ENCODE data around the gene KCNJ15. TPM values are rescaled to one million over a fixed set of nuclear protein-coding genes. Genes with fewer than 3 reads are reported as not detected.

Gene KCNJ15
- total RNA-seq, 1 experiment from 2014 or later, result 7.8 TPM

- DNase-seq (ENCODE audit: low read depth), result no peak
Observed at GRCh38 chr21:38325216-38325615, 68.4 kb downstream of the KCNJ15 start.

GRCh38 chr21:38325731-38326420 lies 69.1 kb downstream of the KCNJ15 start:
- DNase-seq (ENCODE audit: low read depth), result no peak

GRCh38 chr21:38326429-38326828 lies 69.6 kb downstream of the KCNJ15 start:
- DNase-seq (ENCODE audit: low read depth), result no peak

- no peak for DNase-seq (ENCODE audit: low read depth)
Observed at GRCh38 chr21:38326899-38327298, 70.1 kb downstream of the KCNJ15 start.

GRCh38 chr21:38327984-38328383 lies 71.2 kb downstream of the KCNJ15 start:
- no peak for DNase-seq (ENCODE audit: low read depth)

- no peak for DNase-seq (ENCODE audit: low read depth)
Observed at GRCh38 chr21:38329162-38329561, 72.4 kb downstream of the KCNJ15 start.

- DNase-seq (ENCODE audit: low read depth), result no peak
Observed at GRCh38 chr21:38330666-38331065, 73.9 kb downstream of the KCNJ15 start.

- no peak for DNase-seq (ENCODE audit: low read depth)
Observed at GRCh38 chr21:38333301-38334272, 76.8 kb downstream of the KCNJ15 start.

- DNase-seq (ENCODE audit: low read depth), result no peak
Observed at GRCh38 chr21:38334866-38335265, 78.1 kb downstream of the KCNJ15 start.

GRCh38 chr21:38337793-38338192 lies 81.0 kb downstream of the KCNJ15 start:
- no peak for DNase-seq (ENCODE audit: low read depth)

- no peak for DNase-seq (ENCODE audit: low read depth)
Observed at GRCh38 chr21:38340131-38340530, 83.3 kb downstream of the KCNJ15 start.

GRCh38 chr21:38341546-38342012 lies 84.8 kb downstream of the KCNJ15 start:
- DNase-seq (ENCODE audit: low read depth), result no peak

- no peak for DNase-seq (ENCODE audit: low read depth)
Observed at GRCh38 chr21:38342739-38343138, 85.9 kb downstream of the KCNJ15 start.

GRCh38 chr21:38343691-38344090 lies 86.9 kb downstream of the KCNJ15 start:
- peak; percentile 71 for DNase-seq (ENCODE audit: low read depth)

- DNase-seq (ENCODE audit: low read depth), result no peak
Observed at GRCh38 chr21:38346286-38346685, 89.5 kb downstream of the KCNJ15 start.

- no peak for DNase-seq (ENCODE audit: low read depth)
Observed at GRCh38 chr21:38349111-38349746, 92.4 kb downstream of the KCNJ15 start.

GRCh38 chr21:38349977-38350376 lies 93.2 kb downstream of the KCNJ15 start:
- DNase-seq (ENCODE audit: low read depth), result no peak

GRCh38 chr21:38350684-38351083 lies 93.9 kb downstream of the KCNJ15 start:
- DNase-seq (ENCODE audit: low read depth), result no peak

GRCh38 chr21:38351176-38351959 lies 94.6 kb downstream of the KCNJ15 start:
- DNase-seq (ENCODE audit: low read depth), result no peak

GRCh38 chr21:38351961-38352521 lies 95.2 kb downstream of the KCNJ15 start:
- peak; percentile 86 for DNase-seq (ENCODE audit: low read depth)

All from HT1080 (cell line).